GM20431 (cell line): ENCODE data around the gene LDLRAD4.
"Not testable (repeated sequence)": the region's sequence is repeated elsewhere in the genome, so short reads cannot be mapped to it uniquely, and the experiment has no call there.

Experiments
- in situ Hi-C: fragments of 300-500 bp; cut with MseI, MboI; formaldehyde crosslinking; loops from one replicate; pipeline ENCODE4 v1.15.0; 2020; ENCODE audit warnings: low sequenced_read_pairs; ENCODE audit not compliant: unreplicated experiment

The LDLRAD4 gene

GRCh38 chr18:13649397-13650390 lies 431.1 kb downstream of the LDLRAD4 start:
- in situ Hi-C loops: no loop called here

DNA sequence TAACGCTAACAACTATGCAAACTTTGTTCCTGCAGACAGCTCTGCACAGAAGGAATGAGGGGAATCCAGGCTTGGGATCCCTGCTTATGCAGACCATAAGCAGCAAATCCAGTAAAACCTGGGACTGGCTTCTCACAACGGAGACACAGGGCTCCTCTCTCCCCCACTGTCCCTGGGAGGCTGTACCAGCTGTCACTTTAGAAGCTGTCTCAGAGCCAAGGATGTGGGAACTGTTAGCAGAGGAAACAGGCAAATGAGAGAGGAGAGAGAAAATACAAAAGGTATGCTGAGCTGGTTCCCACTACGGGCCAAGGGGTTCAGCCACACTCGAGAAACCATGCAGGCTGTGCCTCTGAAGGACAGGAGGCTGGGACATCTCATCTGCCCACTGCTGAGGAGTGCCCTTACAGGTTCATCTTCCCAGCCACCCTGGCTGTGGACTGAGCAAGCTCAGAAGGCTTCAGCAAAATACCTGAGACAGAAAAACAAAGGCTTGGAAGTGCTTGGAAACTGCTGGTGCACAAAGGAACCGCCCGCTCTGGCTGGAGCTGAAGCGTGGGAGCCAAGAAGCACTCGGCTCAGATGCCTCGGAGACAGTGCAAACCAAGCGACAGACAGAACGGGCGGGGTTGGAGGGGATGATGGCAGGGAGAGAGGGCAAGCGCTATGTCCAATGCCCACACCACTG lies 435.3 kb downstream of the LDLRAD4 start:
- in situ Hi-C loops: no loop called here

- in situ Hi-C loops: no loop called here
These were observed 439.4 kb downstream of the LDLRAD4 start for GRCh38 chr18:13657974-13658373.

DNA sequence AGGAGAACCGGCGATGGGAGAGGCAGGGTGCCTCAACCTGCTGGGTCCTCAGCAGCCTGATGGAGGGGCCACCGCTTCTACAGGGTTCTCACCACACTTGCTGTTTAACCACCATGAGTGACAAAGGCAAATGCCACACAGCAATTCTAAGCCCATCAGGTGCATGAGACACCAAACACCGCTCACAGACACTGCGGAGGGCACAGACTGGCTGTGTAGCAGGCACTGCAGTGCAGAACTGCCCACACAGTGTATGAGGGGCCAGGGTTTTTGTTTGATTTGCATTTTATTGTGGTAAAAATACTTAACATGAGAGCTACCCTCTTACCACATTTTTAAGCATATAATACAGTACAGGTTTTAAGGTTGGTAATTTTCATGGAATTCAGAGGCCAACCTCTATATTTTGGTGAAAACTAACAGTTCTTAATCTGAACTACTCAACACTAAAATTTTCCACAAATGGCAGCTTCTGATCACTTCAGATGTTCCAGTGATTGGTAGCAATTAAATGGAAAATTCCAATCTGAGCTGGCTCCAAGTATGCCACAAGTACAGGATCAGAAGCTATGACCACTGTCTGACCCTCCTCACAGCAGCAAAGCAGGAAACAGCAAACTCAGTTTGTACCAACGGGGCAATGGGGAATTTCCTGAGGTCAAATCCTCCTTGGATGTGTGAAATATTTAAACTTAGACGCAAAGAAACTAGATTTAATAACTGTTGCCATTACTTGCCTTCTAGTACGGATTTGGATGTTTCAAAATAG lies 440.1 kb downstream of the LDLRAD4 start:
- in situ Hi-C loops: no loop called here

- in situ Hi-C loops: no loop called here
These were observed 441.9 kb downstream of the LDLRAD4 start for GRCh38 chr18:13660510-13660909.

- in situ Hi-C loops: no loop called here
These were observed 442.7 kb downstream of the LDLRAD4 start for GRCh38 chr18:13661051-13661778.

GRCh38 chr18:13661779-13662256 lies 443.3 kb downstream of the LDLRAD4 start:
- in situ Hi-C loops: no loop called here

DNA sequence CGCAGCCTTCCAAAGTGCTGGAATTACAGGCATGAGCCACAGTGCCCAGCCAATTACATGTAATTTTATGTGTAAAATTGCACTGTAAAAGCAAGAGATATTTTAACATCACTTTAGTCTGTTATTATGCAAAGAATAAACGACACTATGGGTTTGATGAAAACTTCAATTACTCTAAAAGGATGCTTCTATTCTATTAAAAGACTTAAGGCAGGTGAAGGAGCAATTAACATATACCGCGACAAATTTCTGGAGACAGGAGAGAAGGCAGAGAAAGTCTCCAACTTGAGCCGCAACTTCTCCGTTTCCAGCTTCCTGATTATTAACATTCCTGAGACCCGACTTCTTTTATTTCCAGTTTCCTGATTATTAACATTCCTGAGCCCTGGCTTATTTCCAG lies 454.1 kb downstream of the LDLRAD4 start:
- in situ Hi-C loops: no loop called here

- in situ Hi-C loops: no loop called here
These were observed 457.9 kb downstream of the LDLRAD4 start for GRCh38 chr18:13676471-13676870.

GRCh38 chr18:13677350-13677749 lies 458.8 kb downstream of the LDLRAD4 start:
- in situ Hi-C loops: not testable (repeated sequence)

GRCh38 chr18:13680612-13681011 lies 462.1 kb downstream of the LDLRAD4 start:
- in situ Hi-C loops: no loop called here

DNA sequence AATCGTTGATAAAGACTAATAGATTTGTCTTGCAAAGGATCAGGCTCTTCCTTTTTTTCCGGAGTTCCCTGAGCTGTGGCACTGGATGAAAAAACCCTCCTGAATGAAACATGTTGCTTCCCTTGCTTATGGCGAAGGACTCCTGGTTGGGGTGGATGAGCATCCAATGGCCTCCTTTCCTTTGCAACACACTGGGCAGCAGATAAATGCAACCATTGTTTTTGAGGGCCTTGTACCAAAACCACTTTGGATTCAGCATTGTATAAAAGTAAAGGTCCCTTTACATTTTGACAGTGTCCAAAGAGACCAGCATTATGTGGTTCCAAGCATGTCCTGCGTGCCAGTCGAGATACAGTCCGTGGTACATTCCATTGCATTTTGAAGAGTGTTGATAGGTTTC lies 463.1 kb downstream of the LDLRAD4 start:
- in situ Hi-C loops: no loop called here

- in situ Hi-C loops: no loop called here
These were observed 466.0 kb downstream of the LDLRAD4 start for GRCh38 chr18:13684546-13684945.

- in situ Hi-C loops: no loop called here
These were observed 469.9 kb downstream of the LDLRAD4 start for GRCh38 chr18:13688191-13689136.

GRCh38 chr18:13690060-13690459 lies 471.5 kb downstream of the LDLRAD4 start:
- in situ Hi-C loops: not testable (repeated sequence)

DNA sequence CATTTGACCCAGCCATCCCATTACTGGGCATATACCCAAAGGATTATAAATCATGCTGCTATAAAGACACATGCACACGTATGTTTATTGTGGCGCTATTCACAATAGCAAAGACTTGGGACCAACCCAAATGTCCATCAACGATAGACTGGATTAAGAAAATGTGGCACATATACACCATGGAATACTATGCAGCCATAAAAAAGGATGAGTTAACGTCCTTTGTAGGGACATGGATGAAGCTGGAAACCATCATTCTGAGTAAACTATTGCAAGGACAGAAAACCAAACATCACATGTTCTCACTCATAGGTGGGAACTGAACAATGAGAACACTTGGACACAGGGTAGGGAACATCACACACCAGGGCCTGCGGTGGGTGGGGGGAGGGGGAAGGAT lies 476.8 kb downstream of the LDLRAD4 start:
- in situ Hi-C loops: not testable (repeated sequence)

- in situ Hi-C loops: no loop called here
These were observed 478.4 kb downstream of the LDLRAD4 start for GRCh38 chr18:13696961-13697360.

GRCh38 chr18:13700153-13700552 lies 481.6 kb downstream of the LDLRAD4 start:
- in situ Hi-C loops: no loop called here
